ENCODE results near the gene SLC27A1. TPM values are rescaled to one million over a fixed set of nuclear protein-coding genes. Genes with fewer than 3 reads are reported as not detected.

SLC27A1 gene
- total and polyA plus RNA-seq, 9 of the 15 experiments (the other 6 are each of a cell fraction or from before 2014, with no cell fraction given) = 0.06 to 3.0 (median 1.1) TPM

DNA sequence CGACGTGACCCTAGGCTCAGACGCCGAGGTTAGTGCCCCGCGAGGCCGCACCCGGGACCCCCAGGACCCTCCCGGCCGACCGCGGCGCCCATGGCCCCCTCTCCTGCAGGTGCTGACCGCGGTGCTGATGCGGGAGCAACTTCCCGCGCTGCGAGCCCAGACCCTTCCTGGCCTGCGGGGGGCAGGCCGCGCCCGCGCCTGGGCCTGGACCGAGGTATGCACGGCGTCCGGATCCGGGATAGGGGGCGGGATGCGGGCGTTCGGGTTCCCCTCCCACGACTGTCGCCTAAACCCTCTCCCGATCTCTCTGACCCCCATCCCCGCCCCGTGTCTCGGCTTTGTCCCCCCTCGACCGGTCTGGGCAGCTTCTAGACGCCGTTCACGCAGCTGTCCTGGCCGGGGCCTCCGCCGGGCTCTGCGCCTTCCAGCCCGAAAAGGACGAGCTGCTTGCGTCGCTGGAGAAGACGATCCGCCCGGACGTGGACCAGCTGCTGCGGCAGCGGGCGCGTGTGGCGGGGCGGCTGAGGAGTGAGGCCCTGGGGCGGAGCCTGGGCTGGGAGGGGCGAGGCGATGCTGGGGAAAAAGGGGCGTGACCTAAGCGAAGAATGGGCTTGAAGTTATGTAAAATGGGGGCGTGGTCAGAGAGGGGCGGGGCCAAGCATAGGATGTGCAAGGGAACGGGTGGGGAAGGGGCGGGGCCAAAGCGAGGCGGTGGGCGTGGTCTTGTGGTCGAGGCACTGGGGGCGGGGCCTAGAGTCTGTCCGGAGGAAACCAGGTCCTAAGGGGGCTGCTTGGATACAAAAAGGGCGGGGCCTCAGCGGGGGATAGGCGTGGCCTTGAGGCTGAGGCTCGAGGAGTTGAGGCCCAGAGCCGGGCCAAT is 69.2 kb downstream of the SLC27A1 start (continued):
- no peak for TF ChIP-seq HMBOX1 (IDR thresholded peaks at IDR 0.05)
- TF ChIP-seq NR3C1 (CRISPR knock-in tag; IDR thresholded peaks at IDR 0.05) = peak; percentile 87
- TF ChIP-seq ZNF239 (CRISPR knock-in tag; IDR thresholded peaks at IDR 0.05) = no peak
- TF ChIP-seq MAX (CRISPR knock-in tag; IDR thresholded peaks at IDR 0.05) = peak; percentile 79
- no peak for TF ChIP-seq SOX6 (IDR thresholded peaks at IDR 0.05)
- TF ChIP-seq RBM14 (IDR thresholded peaks at IDR 0.05; ENCODE audit: borderline replicate concordance, insufficient read depth, low read depth, low read length) = no peak
- no peak; the same call in 1 of the 2 replicates for TF ChIP-seq MTA3 (IDR thresholded peaks at IDR 0.05; ENCODE audit: borderline replicate concordance)
- no peak for TF ChIP-seq WHSC1 (IDR thresholded peaks at IDR 0.05; ENCODE audit: low read length)
- TF ChIP-seq DACH1 (IDR thresholded peaks at IDR 0.05; ENCODE audit: partially characterized antibody) = peak; percentile 73
- peak; percentile 64 for TF ChIP-seq SAP30 (IDR thresholded peaks at IDR 0.05; ENCODE audit: borderline replicate concordance, insufficient read depth, low read depth, low read length, poor library complexity, severe bottlenecking)
- no peak for TF ChIP-seq DMBX1 (CRISPR knock-in tag; IDR thresholded peaks at IDR 0.05; ENCODE audit: borderline replicate concordance)
- 0 out of 4 replicates have a peak, but pooled peaks of 1 of the 2 experiments have one; percentile 43 for TF ChIP-seq RCOR1 (IDR thresholded peaks at IDR 0.05; ENCODE audit: borderline replicate concordance in 1 of 2, low read depth in 2 of 2, low read length in 2 of 2)
- TF ChIP-seq PCBP2 (IDR thresholded peaks at IDR 0.05; ENCODE audit: low read depth, low read length, poor library complexity, severe bottlenecking) = no peak
- no peak for TF ChIP-seq ERF (CRISPR knock-in tag; IDR thresholded peaks at IDR 0.05)
- TF ChIP-seq HDAC3 (IDR thresholded peaks at IDR 0.05; ENCODE audit: borderline replicate concordance, partially characterized antibody) = no peak
- no peak for TF ChIP-seq ZNF3 (CRISPR knock-in tag; IDR thresholded peaks at IDR 0.05)
- TF ChIP-seq, protein P1, sequence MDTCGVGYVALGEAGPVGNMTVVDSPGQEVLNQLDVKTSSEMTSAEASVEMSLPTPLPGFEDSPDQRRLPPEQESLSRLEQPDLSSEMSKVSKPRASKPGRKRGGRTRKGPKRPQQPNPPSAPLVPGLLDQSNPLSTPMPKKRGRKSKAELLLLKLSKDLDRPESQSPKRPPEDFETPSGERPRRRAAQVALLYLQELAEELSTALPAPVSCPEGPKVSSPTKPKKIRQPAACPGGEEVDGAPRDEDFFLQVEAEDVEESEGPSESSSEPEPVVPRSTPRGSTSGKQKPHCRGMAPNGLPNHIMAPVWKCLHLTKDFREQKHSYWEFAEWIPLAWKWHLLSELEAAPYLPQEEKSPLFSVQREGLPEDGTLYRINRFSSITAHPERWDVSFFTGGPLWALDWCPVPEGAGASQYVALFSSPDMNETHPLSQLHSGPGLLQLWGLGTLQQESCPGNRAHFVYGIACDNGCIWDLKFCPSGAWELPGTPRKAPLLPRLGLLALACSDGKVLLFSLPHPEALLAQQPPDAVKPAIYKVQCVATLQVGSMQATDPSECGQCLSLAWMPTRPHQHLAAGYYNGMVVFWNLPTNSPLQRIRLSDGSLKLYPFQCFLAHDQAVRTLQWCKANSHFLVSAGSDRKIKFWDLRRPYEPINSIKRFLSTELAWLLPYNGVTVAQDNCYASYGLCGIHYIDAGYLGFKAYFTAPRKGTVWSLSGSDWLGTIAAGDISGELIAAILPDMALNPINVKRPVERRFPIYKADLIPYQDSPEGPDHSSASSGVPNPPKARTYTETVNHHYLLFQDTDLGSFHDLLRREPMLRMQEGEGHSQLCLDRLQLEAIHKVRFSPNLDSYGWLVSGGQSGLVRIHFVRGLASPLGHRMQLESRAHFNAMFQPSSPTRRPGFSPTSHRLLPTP (IDR thresholded peaks at IDR 0.05; ENCODE audit: borderline replicate concordance, extremely low read depth, insufficient read length) = no peak
- TF ChIP-seq ZNF586 (CRISPR knock-in tag; conservative IDR thresholded peaks at IDR 0.05) = no peak
- no peak for TF ChIP-seq PBX2 (CRISPR knock-in tag; IDR thresholded peaks at IDR 0.05; ENCODE audit: low read depth)
- no peak for TF ChIP-seq PBX2 (tag; conservative IDR thresholded peaks at IDR 0.05; ENCODE audit: low read depth)
